Measurements from ENCODE around the gene CXCL14. TPM values are rescaled to one million over a fixed set of nuclear protein-coding genes. Genes with fewer than 3 reads are reported as not detected.

CXCL14 gene
- total and polyA plus RNA-seq, 2 experiments from 2014 or later: 1.7 TPM; not detected in 1

DNA sequence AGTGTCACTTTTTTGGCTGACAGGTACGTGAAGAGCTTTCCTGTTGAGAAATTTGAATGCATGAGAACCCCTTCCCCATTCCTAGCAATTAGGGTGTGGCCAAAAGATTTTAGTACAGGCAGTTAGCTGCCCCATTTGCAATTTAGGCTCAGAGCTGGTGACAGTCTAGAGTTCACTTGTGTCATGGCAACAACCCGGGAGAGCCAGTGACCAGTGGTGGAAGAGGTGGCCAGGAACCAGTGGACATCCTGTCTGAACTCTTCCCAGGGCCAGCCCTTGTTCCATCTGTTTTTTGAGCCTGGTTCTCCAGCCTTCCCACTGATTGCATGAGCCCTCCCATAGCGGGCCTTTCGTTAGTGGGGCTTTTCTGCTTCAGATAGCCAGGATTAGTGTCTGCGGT, 40.5 kb downstream of the CXCL14 start (continued):
- no peak for TF ChIP-seq ZNF331 (CRISPR knock-in tag; IDR thresholded peaks at IDR 0.05; ENCODE audit: low read depth)
- TF ChIP-seq JUNB (IDR thresholded peaks at IDR 0.05; ENCODE audit: unreplicated experiment): no peak
- TF ChIP-seq REST (IDR thresholded peaks at IDR 0.05; ENCODE audit: unreplicated experiment): no peak

DNA sequence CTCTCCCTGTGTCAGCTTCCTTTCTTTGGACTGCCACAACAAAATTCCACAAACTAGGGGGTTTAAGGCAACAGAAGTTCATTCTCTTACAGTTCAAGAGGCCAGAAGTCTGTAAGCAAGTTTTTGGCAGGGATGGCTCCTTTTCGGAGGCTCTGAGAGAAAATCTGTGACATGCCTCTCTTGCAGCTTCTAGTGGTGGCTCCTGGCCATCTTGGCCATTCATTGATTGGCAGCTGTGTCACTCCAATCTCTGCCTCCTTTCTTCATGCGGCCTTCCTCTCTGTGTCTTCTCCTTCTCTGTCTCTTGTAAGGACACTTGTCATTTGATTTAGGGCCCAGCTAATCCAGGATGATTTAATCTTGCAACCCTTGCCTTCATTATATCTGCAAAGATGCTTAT, 41.0 kb downstream of the CXCL14 start:
- no peak overlapping the region for H2AFZ ChIP-seq
- DNase-seq (ENCODE audit: low spot score) (no peak), ATAC-seq (no peak)
- Mint-ChIP-seq H3K27ac (no peak overlapping the region), H3K9me3 (peaks cover 17% of the 10 kb centered on the region), H3K36me3 (ENCODE audit: low read depth) (no peaks in the 10 kb centered on the region; the same call in 2 of the 3 replicates), H3K27me3 (ENCODE audit: insufficient read depth, low read depth, poor library complexity) (peaks cover 100% of the 10 kb centered on the region), H3K4me3 (no peak overlapping the region), H3K4me1 (peaks cover 16% of the 10 kb centered on the region)
- peaks cover 23% of the 10 kb centered on the region for H3K4me1 ChIP-seq (ENCODE audit: insufficient read depth)
- no peaks in the 10 kb centered on the region; the same call in 1 of the 2 replicates for H3K36me3 ChIP-seq (ENCODE audit: insufficient read depth)
- peaks cover 48% of the 10 kb centered on the region for H4K20me1 ChIP-seq (replicated peaks; ENCODE audit: insufficient read depth)
- no peaks in the 10 kb centered on the region for H3K79me2 ChIP-seq (replicated peaks; ENCODE audit: insufficient read depth)
- H3K9me2 ChIP-seq (ENCODE audit: insufficient read depth): no peaks in the 10 kb centered on the region
- no peak overlapping the region for H3K27ac ChIP-seq (ENCODE audit: low read depth)
- peaks cover 11% of the 10 kb centered on the region; the same call in 1 of the 2 replicates for H3F3A ChIP-seq (replicated peaks; ENCODE audit: low read depth)
- peaks cover 100% of the 10 kb centered on the region for H3K27me3 ChIP-seq (ENCODE audit: insufficient read depth)
- TF ChIP-seq, protein P1, sequence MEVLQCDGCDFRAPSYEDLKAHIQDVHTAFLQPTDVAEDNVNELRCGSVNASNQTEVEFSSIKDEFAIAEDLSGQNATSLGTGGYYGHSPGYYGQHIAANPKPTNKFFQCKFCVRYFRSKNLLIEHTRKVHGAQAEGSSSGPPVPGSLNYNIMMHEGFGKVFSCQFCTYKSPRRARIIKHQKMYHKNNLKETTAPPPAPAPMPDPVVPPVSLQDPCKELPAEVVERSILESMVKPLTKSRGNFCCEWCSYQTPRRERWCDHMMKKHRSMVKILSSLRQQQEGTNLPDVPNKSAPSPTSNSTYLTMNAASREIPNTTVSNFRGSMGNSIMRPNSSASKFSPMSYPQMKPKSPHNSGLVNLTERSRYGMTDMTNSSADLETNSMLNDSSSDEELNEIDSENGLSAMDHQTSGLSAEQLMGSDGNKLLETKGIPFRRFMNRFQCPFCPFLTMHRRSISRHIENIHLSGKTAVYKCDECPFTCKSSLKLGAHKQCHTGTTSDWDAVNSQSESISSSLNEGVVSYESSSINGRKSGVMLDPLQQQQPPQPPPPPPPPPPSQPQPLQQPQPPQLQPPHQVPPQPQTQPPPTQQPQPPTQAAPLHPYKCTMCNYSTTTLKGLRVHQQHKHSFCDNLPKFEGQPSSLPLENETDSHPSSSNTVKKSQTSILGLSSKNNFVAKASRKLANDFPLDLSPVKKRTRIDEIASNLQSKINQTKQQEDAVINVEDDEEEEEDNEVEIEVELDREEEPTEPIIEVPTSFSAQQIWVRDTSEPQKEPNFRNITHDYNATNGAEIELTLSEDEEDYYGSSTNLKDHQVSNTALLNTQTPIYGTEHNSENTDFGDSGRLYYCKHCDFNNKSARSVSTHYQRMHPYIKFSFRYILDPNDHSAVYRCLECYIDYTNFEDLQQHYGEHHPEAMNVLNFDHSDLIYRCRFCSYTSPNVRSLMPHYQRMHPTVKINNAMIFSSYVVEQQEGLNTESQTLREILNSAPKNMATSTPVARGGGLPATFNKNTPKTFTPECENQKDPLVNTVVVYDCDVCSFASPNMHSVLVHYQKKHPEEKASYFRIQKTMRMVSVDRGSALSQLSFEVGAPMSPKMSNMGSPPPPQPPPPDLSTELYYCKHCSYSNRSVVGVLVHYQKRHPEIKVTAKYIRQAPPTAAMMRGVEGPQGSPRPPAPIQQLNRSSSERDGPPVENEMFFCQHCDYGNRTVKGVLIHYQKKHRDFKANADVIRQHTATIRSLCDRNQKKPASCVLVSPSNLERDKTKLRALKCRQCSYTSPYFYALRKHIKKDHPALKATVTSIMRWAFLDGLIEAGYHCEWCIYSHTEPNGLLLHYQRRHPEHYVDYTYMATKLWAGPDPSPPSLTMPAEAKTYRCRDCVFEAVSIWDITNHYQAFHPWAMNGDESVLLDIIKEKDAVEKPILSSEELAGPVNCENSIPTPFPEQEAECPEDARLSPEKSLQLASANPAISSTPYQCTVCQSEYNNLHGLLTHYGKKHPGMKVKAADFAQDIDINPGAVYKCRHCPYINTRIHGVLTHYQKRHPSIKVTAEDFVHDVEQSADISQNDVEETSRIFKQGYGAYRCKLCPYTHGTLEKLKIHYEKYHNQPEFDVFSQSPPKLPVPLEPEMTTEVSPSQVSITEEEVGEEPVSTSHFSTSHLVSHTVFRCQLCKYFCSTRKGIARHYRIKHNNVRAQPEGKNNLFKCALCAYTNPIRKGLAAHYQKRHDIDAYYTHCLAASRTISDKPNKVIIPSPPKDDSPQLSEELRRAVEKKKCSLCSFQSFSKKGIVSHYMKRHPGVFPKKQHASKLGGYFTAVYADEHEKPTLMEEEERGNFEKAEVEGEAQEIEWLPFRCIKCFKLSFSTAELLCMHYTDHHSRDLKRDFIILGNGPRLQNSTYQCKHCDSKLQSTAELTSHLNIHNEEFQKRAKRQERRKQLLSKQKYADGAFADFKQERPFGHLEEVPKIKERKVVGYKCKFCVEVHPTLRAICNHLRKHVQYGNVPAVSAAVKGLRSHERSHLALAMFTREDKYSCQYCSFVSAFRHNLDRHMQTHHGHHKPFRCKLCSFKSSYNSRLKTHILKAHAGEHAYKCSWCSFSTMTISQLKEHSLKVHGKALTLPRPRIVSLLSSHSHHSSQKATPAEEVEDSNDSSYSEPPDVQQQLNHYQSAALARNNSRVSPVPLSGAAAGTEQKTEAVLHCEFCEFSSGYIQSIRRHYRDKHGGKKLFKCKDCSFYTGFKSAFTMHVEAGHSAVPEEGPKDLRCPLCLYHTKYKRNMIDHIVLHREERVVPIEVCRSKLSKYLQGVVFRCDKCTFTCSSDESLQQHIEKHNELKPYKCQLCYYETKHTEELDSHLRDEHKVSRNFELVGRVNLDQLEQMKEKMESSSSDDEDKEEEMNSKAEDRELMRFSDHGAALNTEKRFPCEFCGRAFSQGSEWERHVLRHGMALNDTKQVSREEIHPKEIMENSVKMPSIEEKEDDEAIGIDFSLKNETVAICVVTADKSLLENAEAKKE (CRISPR knock-in tag; IDR thresholded peaks at IDR 0.05): no peak
- TF ChIP-seq EZH2 (IDR thresholded peaks at IDR 0.05; ENCODE audit: low read depth, unreplicated experiment) (peak; percentile 43), CTCF (conservative IDR thresholded peaks at IDR 0.05; ENCODE audit: low read depth in 2 of 2) (no peak)
- no peak overlapping the region for H3K4me2 ChIP-seq
- H3K4me3 ChIP-seq: no peak overlapping the region
